Brain microvascular endothelial cell (primary cell): ENCODE results near the gene SDK1.

Experiments used
- DNase-seq: peaks from one replicate; pipeline ENCODE4 v3.0.0-alpha.2; 2020
- H3K27ac ChIP-seq: fragments of 250-450 bp; sonication (Bioruptor Pico); 2 replicates; pipeline ENCODE4 v1.5.1; 2020; ENCODE audit warnings: mild to moderate bottlenecking, moderate library complexity
- H3K27me3 ChIP-seq: fragments of 250-450 bp; sonication (Bioruptor Pico); replicated peaks from 2 replicates; pipeline ENCODE4 v1.5.1; 2020; ENCODE audit warnings: mild to moderate bottlenecking
- H3K36me3 ChIP-seq: fragments of 250-450 bp; sonication (Bioruptor Pico); replicated peaks from 2 replicates; pipeline ENCODE4 v1.5.1; 2020; ENCODE audit warnings: mild to moderate bottlenecking
- H3K4me3 ChIP-seq: 2 replicates; pipeline ENCODE4 v1.5.1; 2011; ENCODE audit warnings: low read depth, mild to moderate bottlenecking, control low read depth, low read length, moderate library complexity
- in situ Hi-C: cut with HindIII; loops from 2 replicates; pipeline ENCODE4 v1.10.0; 2017; ENCODE audit warnings: low sequenced_read_pairs, low pct_ligation_motif_present
- TF ChIP-seq, protein P1 (sequence below): IDR thresholded peaks from 2 replicates; pipeline ENCODE4 v1.5.1; 2011; ENCODE audit warnings: low read depth, mild to moderate bottlenecking, moderate library complexity, low read length, control low read depth, inconsistent platforms; ENCODE audit errors: missing control alignments

The SDK1 gene

GRCh38 chr7:3917436-3917835, 616.4 kb downstream of the SDK1 start:
- in situ Hi-C loops = no loop called here
- no peak for DNase-seq
- H3K36me3 ChIP-seq = no peaks in the 10 kb centered on the region
- no peaks in the 10 kb centered on the region for H3K27me3 ChIP-seq
- H3K27ac ChIP-seq = no peak overlapping the region
- TF ChIP-seq, protein P1, sequence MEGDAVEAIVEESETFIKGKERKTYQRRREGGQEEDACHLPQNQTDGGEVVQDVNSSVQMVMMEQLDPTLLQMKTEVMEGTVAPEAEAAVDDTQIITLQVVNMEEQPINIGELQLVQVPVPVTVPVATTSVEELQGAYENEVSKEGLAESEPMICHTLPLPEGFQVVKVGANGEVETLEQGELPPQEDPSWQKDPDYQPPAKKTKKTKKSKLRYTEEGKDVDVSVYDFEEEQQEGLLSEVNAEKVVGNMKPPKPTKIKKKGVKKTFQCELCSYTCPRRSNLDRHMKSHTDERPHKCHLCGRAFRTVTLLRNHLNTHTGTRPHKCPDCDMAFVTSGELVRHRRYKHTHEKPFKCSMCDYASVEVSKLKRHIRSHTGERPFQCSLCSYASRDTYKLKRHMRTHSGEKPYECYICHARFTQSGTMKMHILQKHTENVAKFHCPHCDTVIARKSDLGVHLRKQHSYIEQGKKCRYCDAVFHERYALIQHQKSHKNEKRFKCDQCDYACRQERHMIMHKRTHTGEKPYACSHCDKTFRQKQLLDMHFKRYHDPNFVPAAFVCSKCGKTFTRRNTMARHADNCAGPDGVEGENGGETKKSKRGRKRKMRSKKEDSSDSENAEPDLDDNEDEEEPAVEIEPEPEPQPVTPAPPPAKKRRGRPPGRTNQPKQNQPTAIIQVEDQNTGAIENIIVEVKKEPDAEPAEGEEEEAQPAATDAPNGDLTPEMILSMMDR = no peak
- no peak overlapping the region for H3K4me3 ChIP-seq

DNA sequence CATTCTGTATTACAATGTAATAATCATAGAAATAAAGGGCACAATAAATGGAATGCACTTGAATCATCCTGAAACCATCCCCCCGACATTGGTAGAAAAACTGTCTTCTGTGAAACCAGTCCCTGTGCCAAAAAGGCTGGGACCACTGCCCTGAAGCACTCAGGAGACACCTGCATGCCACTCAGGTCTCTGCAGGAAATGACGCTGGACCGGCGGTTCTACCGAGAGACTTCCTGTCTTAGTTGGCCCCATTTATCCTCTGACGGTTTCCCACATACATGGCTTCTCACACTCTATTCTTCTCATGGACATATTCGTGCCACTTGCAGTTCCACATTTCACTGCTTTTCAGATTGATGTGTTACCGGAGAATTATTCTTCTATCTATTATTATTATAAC, 617.5 kb downstream of the SDK1 start:
- TF ChIP-seq, protein P1 = no peak
- in situ Hi-C loops = no loop called here
- H3K4me3 ChIP-seq = no peak overlapping the region

DNA sequence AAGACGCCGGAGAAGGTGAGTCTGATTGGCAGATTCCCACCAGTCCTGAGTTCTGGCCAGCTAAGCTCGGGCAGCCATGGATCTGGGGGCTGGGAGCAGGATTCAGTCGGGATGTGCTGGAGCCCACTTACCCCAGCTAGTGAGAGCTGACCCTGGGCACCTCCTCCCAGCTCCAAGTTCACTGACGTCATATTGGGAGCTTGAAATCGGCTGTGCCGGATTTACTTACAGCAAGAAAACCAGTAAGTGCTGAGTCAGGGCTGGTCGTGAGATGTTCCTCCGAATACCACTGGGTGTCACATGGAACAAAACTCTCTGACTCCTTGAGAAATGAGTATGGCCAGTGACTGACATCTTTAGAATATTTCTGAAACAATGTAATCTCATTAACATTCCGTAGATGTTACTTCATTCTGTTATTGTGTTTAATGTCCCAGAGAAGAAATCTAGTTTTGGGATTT, 621.2 kb downstream of the SDK1 start:
- H3K27me3 ChIP-seq = no peaks in the 10 kb centered on the region
- no peak overlapping the region for H3K4me3 ChIP-seq
- no peaks in the 10 kb centered on the region for H3K36me3 ChIP-seq
- DNase-seq = peak; percentile 99
- H3K27ac ChIP-seq = peak overlapping the region; percentile 39
- TF ChIP-seq, protein P1 = peak; percentile 58
- in situ Hi-C loops = no loop called here

More for the DNA sequence above, 617.5 kb downstream of the SDK1 start:
- Histone ChIP-seq H3K36me3 (no peaks in the 10 kb centered on the region), H3K27me3 (no peaks in the 10 kb centered on the region), H3K27ac (no peak overlapping the region)
- no peak for DNase-seq

DNA sequence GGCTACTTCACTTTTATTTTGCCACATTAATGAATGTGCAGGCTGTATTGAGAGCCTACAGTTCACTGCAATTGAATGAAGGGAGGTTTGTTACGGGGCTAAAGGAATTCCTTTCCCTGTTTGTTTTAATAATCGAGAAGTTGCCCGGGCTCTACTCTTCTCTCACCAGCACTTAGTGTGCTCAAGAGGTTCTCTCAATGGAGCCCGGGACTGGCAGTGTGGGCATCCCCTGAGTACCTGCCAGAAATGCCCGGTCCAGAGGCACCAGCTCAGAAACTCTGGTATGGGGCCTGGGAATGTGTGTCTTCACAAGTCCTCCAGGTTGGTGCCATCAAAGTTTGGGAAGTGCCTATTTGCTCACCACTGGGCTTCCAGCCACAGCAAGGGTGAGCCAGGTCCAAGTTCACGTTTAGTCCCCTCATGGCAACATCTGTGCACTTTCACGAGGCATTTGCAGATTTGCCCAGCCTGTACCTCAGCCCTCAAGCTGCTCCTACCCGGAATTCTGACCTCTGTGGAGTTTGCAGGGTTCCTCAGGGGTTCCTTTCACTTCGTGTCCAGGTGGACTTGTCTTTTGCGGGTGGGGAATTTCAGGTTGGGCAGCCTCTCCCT, 622.4 kb downstream of the SDK1 start:
- in situ Hi-C loops = no loop called here
- no peak for DNase-seq
- Histone ChIP-seq H3K27me3 (no peaks in the 10 kb centered on the region), H3K27ac (no peak overlapping the region), H3K4me3 (no peak overlapping the region), H3K36me3 (no peaks in the 10 kb centered on the region)
- TF ChIP-seq, protein P1 = no peak

DNA sequence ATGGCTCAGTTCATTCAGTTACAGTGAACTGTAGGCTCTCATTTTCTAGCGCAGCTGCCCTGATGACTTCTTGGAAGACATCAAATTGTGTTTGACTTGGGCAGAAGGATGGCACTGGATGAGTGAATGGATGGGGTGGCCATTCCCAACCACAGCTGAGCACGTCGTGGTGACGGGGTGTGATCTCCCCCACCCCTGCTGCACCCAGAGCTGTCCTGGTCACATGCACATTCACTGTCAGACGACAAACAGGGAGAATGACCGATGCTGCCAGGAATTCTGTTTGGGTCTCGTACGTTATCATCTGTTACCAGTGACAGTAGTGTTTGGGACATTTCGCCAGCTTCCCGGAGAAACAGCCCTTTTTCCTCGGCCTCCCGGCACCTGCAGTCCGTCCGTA, 623.2 kb downstream of the SDK1 start:
- no peak overlapping the region for H3K4me3 ChIP-seq
- H3K27me3 ChIP-seq = no peaks in the 10 kb centered on the region
- H3K36me3 ChIP-seq = no peaks in the 10 kb centered on the region
- TF ChIP-seq, protein P1 = no peak
- no peak for DNase-seq
- in situ Hi-C loops = no loop called here
- H3K27ac ChIP-seq = no peak overlapping the region
